ENCODE results near the gene GPRIN3.

DNA sequence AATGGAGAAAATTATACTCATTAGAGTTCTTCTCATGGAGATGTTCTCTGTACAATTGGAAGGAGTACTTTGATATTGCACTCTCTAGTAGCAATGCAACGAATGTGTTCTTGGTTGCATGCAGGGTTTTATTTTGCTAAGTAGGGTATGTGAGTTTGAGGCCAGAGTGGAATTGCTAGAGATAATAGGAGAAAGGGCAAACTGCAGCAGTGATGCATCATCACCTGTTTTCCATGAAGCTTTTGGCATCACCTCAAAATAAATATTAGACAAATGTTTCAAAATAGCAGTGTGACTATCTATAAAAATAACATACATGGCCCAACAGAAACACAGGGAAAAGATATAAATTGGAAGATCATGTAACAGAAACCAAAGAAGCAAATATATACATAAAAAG, 103.0 kb downstream of the GPRIN3 start:
- TF ChIP-seq, protein P1, sequence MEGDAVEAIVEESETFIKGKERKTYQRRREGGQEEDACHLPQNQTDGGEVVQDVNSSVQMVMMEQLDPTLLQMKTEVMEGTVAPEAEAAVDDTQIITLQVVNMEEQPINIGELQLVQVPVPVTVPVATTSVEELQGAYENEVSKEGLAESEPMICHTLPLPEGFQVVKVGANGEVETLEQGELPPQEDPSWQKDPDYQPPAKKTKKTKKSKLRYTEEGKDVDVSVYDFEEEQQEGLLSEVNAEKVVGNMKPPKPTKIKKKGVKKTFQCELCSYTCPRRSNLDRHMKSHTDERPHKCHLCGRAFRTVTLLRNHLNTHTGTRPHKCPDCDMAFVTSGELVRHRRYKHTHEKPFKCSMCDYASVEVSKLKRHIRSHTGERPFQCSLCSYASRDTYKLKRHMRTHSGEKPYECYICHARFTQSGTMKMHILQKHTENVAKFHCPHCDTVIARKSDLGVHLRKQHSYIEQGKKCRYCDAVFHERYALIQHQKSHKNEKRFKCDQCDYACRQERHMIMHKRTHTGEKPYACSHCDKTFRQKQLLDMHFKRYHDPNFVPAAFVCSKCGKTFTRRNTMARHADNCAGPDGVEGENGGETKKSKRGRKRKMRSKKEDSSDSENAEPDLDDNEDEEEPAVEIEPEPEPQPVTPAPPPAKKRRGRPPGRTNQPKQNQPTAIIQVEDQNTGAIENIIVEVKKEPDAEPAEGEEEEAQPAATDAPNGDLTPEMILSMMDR (IDR thresholded peaks at IDR 0.05): no peak
- TF ChIP-seq EZH2 (IDR thresholded peaks at IDR 0.05; ENCODE audit: borderline replicate concordance, insufficient read depth, low read depth, low read length, poor library complexity, severe bottlenecking): no peak
